Neural progenitor cell (in vitro differentiated cells): ENCODE measurements around the gene PRRT4.

Source experiments
- EZH2 ChIP-seq: fragments of 200-600 bp; sonication (generic); IDR thresholded peaks from 2 replicates; pipeline ENCODE4 v1.6.1; 2017; ENCODE audit warnings: antibody characterized with exemption, mild to moderate bottlenecking, moderate library complexity
- EZH2phosphoT487 ChIP-seq: fragments of 200-600 bp; sonication (generic); IDR thresholded peaks from 2 replicates; pipeline ENCODE4 v1.6.1; 2017; ENCODE audit warnings: antibody characterized with exemption
- TF ChIP-seq, protein P1 (sequence below): fragments of 200-600 bp; sonication (generic); IDR thresholded peaks from 2 replicates; pipeline ENCODE4 v1.5.1; 2017; ENCODE audit warnings: antibody characterized with exemption, mild to moderate bottlenecking

DNA sequence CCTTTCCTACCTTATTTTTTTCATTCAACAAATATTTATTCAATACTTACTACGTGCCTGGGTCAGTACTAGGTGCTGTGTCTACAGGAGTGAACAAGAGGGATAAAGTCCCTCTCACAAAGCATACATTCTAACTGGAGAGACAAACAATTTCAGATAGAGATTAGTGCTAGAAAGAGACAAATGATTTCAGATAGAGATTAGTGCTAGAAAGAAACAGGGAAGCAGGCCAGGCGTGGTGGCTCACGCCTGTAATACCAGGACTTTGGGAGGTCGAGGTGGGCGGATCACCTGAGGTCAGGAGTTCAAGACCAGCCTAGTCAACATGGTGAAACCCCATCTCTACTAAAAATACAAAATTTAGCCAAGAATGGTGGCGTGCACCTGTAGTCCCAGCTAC, 52.4 kb downstream of the PRRT4 start:
- TF ChIP-seq, protein P1, sequence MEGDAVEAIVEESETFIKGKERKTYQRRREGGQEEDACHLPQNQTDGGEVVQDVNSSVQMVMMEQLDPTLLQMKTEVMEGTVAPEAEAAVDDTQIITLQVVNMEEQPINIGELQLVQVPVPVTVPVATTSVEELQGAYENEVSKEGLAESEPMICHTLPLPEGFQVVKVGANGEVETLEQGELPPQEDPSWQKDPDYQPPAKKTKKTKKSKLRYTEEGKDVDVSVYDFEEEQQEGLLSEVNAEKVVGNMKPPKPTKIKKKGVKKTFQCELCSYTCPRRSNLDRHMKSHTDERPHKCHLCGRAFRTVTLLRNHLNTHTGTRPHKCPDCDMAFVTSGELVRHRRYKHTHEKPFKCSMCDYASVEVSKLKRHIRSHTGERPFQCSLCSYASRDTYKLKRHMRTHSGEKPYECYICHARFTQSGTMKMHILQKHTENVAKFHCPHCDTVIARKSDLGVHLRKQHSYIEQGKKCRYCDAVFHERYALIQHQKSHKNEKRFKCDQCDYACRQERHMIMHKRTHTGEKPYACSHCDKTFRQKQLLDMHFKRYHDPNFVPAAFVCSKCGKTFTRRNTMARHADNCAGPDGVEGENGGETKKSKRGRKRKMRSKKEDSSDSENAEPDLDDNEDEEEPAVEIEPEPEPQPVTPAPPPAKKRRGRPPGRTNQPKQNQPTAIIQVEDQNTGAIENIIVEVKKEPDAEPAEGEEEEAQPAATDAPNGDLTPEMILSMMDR: no peak
- TF ChIP-seq EZH2phosphoT487 (no peak), EZH2 (no peak)
